ENCODE results near the gene UBE2L6. TPM values are rescaled to one million over a fixed set of nuclear protein-coding genes. Genes with fewer than 3 reads are reported as not detected.

Gene UBE2L6
- polyA plus RNA-seq, 1 experiment: 63.8 TPM

DNA sequence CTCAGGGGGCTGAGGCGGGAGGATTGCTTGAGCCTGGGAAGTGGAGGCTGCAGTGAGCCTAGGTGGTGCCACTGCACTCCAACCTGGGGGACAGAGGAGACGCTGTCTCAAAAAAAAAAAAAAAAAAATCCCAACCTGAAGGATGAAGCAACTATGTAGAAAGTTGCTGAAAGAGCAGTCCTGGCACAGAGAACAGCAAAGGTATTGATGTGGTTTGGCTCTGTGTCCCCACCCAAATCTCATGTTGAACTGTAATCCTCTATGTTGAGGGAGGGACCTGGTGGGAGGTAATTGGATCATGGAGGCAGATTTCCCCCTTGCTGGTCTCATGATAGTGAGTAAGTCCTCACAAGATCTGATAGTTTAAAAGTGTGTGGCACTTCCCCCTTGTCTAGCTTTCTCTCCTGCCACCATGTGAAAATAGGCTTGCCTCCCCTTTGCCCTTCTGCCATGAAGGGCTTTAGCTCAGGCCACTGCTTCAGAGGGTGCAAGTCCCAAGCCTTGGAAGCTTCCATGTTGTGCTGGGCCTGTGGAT, 19.3 kb upstream of the UBE2L6 start:
- Histone ChIP-seq H3K4me3 (ENCODE audit: low read depth, low read length) (no peak overlapping the region), H3K9me3 (ENCODE audit: control insufficient read depth, insufficient read depth, low read length) (no peaks in the 10 kb centered on the region), H3K27ac (ENCODE audit: low read depth, low read length) (no peak overlapping the region), H3K27me3 (ENCODE audit: control insufficient read depth, insufficient read depth, low read length) (peaks cover 11% of the 10 kb centered on the region)
- ChIA-PET CTCF (no interaction called here), POLR2A (no interaction called here)
- TF ChIP-seq, protein P1, sequence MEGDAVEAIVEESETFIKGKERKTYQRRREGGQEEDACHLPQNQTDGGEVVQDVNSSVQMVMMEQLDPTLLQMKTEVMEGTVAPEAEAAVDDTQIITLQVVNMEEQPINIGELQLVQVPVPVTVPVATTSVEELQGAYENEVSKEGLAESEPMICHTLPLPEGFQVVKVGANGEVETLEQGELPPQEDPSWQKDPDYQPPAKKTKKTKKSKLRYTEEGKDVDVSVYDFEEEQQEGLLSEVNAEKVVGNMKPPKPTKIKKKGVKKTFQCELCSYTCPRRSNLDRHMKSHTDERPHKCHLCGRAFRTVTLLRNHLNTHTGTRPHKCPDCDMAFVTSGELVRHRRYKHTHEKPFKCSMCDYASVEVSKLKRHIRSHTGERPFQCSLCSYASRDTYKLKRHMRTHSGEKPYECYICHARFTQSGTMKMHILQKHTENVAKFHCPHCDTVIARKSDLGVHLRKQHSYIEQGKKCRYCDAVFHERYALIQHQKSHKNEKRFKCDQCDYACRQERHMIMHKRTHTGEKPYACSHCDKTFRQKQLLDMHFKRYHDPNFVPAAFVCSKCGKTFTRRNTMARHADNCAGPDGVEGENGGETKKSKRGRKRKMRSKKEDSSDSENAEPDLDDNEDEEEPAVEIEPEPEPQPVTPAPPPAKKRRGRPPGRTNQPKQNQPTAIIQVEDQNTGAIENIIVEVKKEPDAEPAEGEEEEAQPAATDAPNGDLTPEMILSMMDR (IDR thresholded peaks at IDR 0.05; ENCODE audit: low read depth, low read length): no peak
- no peak for DNase-seq (ENCODE audit: low read depth, low spot score)

DNA sequence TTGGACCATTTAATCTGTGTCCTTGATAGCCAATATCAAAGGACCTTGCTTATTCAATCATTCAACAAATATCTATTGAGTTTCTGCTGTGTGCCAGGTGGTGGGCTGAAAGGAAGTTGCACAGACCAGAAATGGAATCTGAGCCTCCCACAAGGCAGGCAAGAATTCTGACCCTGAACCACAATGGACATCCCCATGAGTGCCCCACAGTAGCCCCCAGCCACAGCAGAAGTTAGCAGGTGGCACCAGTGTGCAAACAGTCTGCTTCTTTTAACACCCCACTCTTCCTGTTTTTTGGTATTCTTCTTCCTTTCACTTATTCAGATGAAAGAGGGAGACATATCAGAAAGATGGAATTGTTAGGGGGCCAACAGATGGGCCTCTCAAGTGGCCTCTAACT, 17.8 kb upstream of the UBE2L6 start:
- H3K9me3 ChIP-seq (ENCODE audit: control insufficient read depth, insufficient read depth, low read length): no peaks in the 10 kb centered on the region
- TF ChIP-seq, protein P1 (IDR thresholded peaks at IDR 0.05; ENCODE audit: low read depth, low read length): no peak
- POLR2A ChIA-PET: no interaction called here
- no peak overlapping the region for H3K4me3 ChIP-seq (ENCODE audit: low read depth, low read length)
- H3K27me3 ChIP-seq (ENCODE audit: control insufficient read depth, insufficient read depth, low read length): peaks cover 13% of the 10 kb centered on the region
- no peak for DNase-seq (ENCODE audit: low read depth, low spot score)
- CTCF ChIA-PET: no interaction called here
- no peak overlapping the region for H3K27ac ChIP-seq (ENCODE audit: low read depth, low read length)

DNA sequence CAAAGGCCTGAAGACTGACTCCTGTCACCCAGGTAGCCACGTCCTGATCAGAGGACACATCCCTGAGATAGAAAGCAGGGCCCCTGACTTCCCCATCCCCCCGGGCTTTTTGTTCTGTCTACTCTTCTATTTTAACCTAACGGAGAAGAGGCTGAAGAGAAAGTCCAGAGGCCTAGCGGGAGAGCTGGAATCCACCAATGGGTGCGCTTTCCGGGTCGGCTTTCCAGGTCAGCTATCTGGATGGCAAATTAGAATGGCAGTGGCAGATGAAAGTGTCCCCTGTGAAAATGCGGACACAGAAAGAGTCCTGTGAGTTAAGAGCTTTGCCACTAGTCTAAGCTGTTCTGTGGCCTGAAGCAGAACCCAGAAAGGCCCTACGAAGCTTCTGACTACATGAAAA, 16.9 kb upstream of the UBE2L6 start:
- Histone ChIP-seq H3K9me3 (ENCODE audit: control insufficient read depth, insufficient read depth, low read length) (no peaks in the 10 kb centered on the region), H3K4me3 (ENCODE audit: low read depth, low read length) (no peak overlapping the region), H3K27me3 (ENCODE audit: control insufficient read depth, insufficient read depth, low read length) (peaks cover 11% of the 10 kb centered on the region), H3K27ac (ENCODE audit: low read depth, low read length) (no peak overlapping the region)
- no peak for DNase-seq (ENCODE audit: low read depth, low spot score)
- TF ChIP-seq, protein P1 (IDR thresholded peaks at IDR 0.05; ENCODE audit: low read depth, low read length): no peak
- POLR2A ChIA-PET: no interaction called here
- CTCF ChIA-PET: interaction anchor here (1.1 kb wide), 1 partner anchor 16 kb away, joined by 5 read pairs; the partner anchor contains the start of gene UBE2L6

DNA sequence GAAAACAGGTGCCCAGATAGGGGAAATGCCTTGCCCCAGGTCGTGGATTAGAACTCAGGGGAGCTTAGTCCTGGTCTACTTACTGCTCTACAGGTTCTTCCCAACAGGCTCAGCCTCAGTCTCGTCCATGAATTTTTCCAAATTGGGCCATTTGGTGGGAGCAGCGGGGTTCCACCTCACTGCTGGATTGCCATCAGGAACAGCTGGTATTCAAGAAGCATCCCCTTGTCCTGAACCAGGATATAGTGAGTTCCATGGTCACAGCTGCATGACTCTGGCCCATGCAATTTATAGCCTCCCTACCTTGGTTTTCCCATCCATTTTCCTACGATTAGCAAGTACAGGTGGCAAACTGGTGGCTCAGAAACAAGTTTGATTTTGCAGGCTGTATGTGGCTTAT, 6.6 kb upstream of the UBE2L6 start:
- CTCF ChIA-PET: interaction anchor here (7.5 kb wide), 1 partner anchor 68 kb away, joined by 227 read pairs; no protein-coding TSS in a partner anchor
- Histone ChIP-seq H3K9me3 (ENCODE audit: control insufficient read depth, insufficient read depth, low read length) (no peaks in the 10 kb centered on the region), H3K4me3 (ENCODE audit: low read depth, low read length) (no peak overlapping the region), H3K27ac (ENCODE audit: low read depth, low read length) (no peak overlapping the region), H3K27me3 (ENCODE audit: control insufficient read depth, insufficient read depth, low read length) (peaks cover 9% of the 10 kb centered on the region)
- no peak for DNase-seq (ENCODE audit: low read depth, low spot score)
- TF ChIP-seq, protein P1 (IDR thresholded peaks at IDR 0.05; ENCODE audit: low read depth, low read length): no peak
- POLR2A ChIA-PET: no interaction called here

DNA sequence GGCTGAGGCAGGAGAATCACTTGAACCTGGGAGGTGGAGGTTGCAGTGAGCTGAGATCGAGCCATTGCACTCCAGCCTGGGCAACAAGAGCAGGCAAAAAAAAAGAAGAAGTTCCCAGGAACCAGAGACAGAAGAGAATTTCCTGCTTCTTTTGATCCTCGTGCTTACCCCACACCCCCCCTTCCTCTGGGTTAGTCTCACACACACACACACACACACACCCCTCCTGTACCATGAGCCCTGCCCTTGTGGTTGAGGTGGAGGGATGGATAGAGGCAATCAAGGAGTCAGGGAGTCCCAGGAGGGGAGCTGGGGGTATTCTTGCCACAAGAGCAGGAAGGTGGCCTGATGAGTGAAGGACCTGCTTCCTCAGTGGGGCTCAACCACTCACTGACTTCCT, 4.1 kb upstream of the UBE2L6 start:
- Histone ChIP-seq H3K27me3 (ENCODE audit: control insufficient read depth, insufficient read depth, low read length) (peaks cover 4% of the 10 kb centered on the region), H3K9me3 (ENCODE audit: control insufficient read depth, insufficient read depth, low read length) (no peaks in the 10 kb centered on the region; the same call in 1 of the 2 replicates), H3K27ac (ENCODE audit: low read depth, low read length) (no peak overlapping the region), H3K4me3 (ENCODE audit: low read depth, low read length) (no peak overlapping the region)
- ChIA-PET POLR2A (no interaction called here), CTCF (interaction anchor here (1.3 to 7.5 kb wide), 3 partner anchors 45 to 114 kb away, joined by 3 to 227 read pairs (median 6); no protein-coding TSS in a partner anchor)
- TF ChIP-seq, protein P1 (IDR thresholded peaks at IDR 0.05; ENCODE audit: low read depth, low read length): no peak
- no peak for DNase-seq (ENCODE audit: low read depth, low spot score)
